HTR-8/SVneo (cell line): ENCODE data around the gene EEF1A1.
"Not testable (repeated sequence)": the region's sequence is repeated elsewhere in the genome, so short reads cannot be mapped to it uniquely, and the experiment has no call there.

Experiments
- DNase-seq: peaks from one replicate; pipeline ENCODE4 v3.0.0; 2011; ENCODE audit warnings: low spot score, mixed read lengths; ENCODE audit not compliant: insufficient read length
- FAIRE-seq: peaks from 2 replicates; lab custom pipeline; 2011; peaks lifted over from hg19 to GRCh38; lab: Jason Lieb, UNC

EEF1A1 gene

GRCh38 chr6:73520688-73521350 is at the start of gene EEF1A1:
TSS of gene EEF1A1 (minus strand) at chr6:73521032. CDS start at chr6:73520026, 1,006 bp downstream.
- FAIRE-seq (peak; percentile 91), DNase-seq (peak; percentile 98)

DNA sequence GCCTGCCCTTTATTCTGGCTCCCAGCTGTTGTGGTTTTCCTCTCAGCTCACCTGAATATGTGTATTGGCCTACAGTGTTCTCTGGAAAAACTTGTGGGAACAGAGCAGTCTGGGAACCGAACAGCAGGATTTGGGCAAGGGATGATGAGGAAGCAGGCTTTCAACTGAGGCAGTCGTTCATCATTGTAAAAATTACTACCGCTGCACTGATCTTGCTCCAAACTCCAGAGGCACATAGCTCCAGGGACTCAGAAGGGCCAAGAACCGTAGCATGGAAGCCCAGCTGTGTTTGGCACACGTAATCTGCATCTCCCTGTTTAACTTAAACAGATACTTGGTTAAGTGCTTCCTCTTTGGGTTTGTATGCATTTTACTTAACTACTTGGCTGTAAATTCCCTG is 48.3 kb upstream of the EEF1A1 start:
- DNase-seq (no peak), FAIRE-seq (no peak)

DNA sequence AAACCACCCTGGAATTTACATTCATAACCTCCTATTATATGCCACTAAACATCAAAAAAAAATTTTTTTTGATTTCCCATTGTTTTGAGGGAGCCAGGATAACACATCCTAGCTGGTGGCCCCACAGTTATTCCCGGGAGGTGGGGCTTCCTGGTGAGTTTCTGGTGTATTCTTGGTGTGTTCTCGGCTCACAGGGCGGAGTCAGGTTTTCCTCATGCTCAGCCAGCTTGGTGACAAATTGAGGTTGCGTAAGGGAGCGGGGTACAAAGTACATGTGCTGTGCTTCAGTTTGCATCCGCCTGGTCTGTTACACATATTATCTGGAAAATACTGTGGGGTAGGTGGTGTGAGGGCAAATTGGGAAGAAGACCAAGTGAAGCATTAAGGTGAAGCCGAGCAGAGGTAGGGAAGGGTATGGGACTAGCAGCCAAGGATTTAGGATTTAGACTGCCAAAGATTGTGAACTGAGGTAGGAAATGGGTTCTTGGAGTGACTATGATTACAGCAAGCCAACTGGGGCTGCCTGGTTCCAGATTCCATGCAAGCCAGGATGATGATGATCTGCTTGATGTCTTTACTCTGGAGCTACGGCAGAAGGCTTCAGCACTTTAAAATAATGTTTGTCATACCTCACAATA is 46.2 kb upstream of the EEF1A1 start:
- DNase-seq (no peak), FAIRE-seq (peak; percentile 28)

GRCh38 chr6:73566486-73566871 is 45.6 kb upstream of the EEF1A1 start:
- FAIRE-seq, DNase-seq: not testable (repeated sequence)

DNA sequence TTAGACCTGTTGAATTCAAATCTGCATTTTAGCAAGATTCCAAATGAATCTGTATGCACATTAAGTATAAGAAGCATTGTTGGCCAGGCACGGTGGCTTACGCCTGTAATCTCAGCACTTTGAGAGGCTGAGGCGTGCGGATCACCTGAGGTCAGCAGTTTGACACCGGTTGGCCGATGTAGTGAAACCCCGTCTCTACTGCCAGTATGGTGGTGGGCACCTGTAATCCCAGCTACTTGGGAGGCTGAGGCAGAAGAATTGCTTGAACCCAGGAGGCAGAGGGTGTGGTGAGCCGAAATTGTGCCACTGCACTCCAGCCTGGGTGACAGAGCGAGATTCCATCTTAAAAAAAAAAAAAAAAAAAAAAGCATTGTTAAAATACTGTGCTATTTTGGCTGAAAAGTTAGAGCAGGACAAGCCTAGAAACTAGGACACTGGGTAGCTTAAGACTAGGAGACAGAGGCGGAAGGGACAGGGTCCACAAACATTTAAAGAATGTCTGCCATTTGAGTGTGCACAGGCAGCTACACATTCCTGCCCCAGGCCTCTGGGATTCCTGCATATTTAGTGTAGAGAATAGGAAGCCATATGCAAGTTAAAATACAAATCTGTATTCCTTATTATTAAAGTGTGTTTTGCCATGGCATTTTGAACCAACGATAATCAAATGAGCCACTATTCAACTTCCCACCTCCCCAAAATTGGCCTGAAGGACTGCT is 45.1 kb upstream of the EEF1A1 start:
- DNase-seq (peak; percentile 82), FAIRE-seq (no peak)

- no peak for FAIRE-seq
- DNase-seq, result no peak
Observed at GRCh38 chr6:73564578-73565345, 43.9 kb upstream of the EEF1A1 start.

DNA sequence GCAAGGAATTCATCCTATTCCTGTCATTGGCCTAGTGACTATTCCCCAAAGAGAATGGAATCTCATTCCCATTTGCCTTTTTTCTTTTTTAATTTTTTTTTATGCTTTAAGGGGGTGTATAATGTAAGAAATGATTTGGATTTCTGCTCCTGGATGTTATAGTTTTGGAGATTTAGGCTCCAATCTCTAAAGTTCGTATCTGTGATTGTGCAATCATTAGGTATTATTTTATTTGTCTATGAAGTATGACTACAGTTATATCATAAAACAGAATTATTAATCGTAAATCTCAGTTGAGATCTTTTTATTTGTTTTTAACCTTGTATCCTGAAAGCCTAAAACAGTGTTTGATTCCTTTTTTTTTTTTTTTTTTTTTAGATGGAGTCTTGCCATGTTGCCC is 41.7 kb upstream of the EEF1A1 start:
- no peak for DNase-seq
- no peak for FAIRE-seq

GRCh38 chr6:73560853-73561407 is 40.1 kb upstream of the EEF1A1 start:
- DNase-seq (no peak), FAIRE-seq (no peak)

- FAIRE-seq, result no peak
- no peak for DNase-seq
Observed at GRCh38 chr6:73560182-73560732, 39.4 kb upstream of the EEF1A1 start.

DNA sequence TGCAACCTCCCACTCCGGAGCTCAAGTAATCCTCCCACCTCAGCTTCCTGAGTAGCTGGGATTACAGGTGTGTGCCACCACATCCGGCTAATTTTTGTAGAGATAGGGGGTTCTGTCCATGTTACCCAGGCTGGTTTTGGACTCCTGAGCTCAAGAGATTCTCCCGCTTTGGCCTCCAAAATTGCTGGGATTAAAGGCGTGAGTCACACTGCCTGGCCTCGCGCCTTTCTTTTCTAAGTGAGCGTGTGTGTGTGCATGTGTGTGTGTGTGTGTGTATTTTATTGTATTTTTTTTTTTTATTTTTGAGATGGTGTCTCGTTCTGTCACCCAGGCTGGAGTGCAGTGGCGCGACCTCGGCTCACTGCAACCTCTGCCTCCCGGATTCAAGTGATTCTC is 38.6 kb upstream of the EEF1A1 start:
- not testable (repeated sequence) for FAIRE-seq, DNase-seq

- FAIRE-seq (no peak), DNase-seq (no peak)
Observed at GRCh38 chr6:73558624-73559398, 38.0 kb upstream of the EEF1A1 start.

DNA sequence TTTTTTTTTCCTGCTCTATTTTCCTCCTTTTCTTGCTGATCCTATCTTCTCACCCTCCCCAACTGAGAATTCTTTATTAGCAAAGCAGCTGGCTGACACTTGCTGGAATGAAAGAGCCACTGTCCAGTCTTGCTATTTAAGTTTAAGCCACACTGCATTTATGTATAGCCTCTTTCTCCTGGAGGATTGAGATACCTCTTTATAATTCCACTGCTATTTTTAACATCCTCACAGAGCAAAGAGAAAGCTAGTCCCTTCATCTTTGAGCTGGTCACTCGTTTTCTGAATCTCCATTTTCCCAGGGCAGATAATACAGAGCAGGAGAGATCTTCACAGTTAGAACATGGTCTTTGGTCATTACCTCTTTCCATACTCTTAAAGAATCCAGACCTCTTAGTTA is 36.0 kb upstream of the EEF1A1 start:
- DNase-seq (no peak), FAIRE-seq (no peak)

DNA sequence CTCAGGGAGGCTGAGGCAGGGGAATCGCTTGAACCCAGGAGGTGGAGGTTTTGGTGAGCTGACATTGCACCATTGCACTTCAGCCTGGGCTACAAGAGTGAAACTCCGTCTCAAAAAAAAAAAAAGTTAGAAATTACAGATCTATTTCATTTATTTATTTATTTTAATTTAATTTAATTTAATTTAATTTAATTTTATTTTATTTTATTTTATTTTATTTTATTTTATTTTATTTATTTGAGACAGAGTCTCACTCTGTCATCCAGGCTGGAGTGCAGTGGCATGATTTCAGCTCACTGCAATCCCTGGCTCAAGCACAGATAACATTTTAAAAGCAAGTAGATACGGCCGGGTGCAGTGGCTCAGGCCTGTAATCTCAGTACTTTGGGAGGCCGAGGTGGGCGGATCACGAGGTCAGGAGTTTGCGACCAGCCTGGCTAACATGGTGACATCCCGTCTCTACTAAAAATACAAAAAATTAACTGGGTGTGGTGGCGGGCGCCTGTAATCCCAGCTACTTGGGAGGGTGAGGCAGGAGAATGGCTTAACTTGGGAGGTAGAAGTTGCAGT is 34.6 kb upstream of the EEF1A1 start:
- FAIRE-seq, DNase-seq: not testable (repeated sequence)

GRCh38 chr6:73551115-73551514 is 30.3 kb upstream of the EEF1A1 start:
- not testable (repeated sequence) for DNase-seq, FAIRE-seq

- FAIRE-seq (no peak), DNase-seq (no peak)
Observed at GRCh38 chr6:73548458-73549446, 27.9 kb upstream of the EEF1A1 start.

DNA sequence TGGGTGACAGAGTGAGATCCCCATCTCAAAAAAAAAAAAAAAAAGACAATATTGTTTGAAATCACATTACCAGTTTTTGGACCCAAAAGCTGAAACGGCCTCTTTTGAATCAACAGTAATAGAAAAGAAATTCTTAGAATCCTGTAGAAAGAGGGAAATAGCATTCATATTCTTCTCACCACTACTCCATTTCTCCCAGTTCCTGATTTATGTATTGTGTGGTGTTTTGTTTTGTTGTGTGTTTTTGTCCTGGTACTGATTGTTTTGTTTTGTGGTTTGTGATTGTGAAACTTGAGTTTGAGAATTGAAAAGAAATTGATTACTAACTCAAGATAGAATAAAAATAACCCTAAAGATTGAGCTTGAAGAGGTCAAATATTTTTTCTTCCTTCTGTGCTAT is 26.2 kb upstream of the EEF1A1 start:
- DNase-seq (no peak), FAIRE-seq (no peak)

- no peak for FAIRE-seq
Observed at GRCh38 chr6:73542891-73543290, 22.1 kb upstream of the EEF1A1 start.

DNA sequence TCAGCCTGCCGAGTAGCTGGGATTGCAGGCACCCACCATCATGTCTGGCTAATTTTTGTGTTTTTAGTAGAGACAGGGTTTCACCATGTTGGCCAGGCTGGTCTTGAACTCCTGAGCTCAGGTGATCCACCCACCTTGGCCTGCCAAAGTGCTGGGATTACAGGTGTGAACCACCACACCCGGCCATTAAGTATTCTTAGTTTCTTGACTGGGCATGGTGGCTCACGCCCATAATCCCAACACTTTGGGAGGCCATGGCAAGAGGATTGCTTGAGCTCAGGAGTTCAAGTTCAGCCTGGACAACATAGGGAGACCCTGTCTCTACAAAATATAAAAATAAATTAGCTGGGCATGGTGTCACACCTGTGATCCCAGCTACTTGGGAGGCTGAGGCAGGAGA is 21.6 kb upstream of the EEF1A1 start:
- DNase-seq, FAIRE-seq: not testable (repeated sequence)

More at GRCh38 chr6:73542891-73543290, 22.1 kb upstream of the EEF1A1 start:
- no peak for DNase-seq
